Measurements from ENCODE around the gene RSPH6A.

GRCh38 chr19:45812297-45812696 lies 2.8 kb downstream of the RSPH6A start:
- TF ChIP-seq CTCF (IDR thresholded peaks at IDR 0.05; ENCODE audit: insufficient read depth, low read length, poor library complexity, severe bottlenecking) (no peak), EZH2phosphoT487 (conservative IDR thresholded peaks at IDR 0.05; ENCODE audit: low read length) (no peak)
